ENCODE results near the gene ZNF511.

- no peak for TF ChIP-seq POLR2A (IDR thresholded peaks at IDR 0.05)
- no peak for TF ChIP-seq CTCF (IDR thresholded peaks at IDR 0.05)
- TF ChIP-seq POLR2AphosphoS5 (IDR thresholded peaks at IDR 0.05), result no peak
- TF ChIP-seq EP300 (IDR thresholded peaks at IDR 0.05; ENCODE audit: low read depth), result no peak
These were observed 44.3 kb upstream of the ZNF511 start for GRCh38 chr10:133264461-133264860.

Data from transverse colon (tissue), 4 donors.